ENCODE results near the gene SAP30BP. TPM values are rescaled to one million over a fixed set of nuclear protein-coding genes. Genes with fewer than 3 reads are reported as not detected.
A peak's percentile ranks its signal among the peaks of the same experiment; 100 is the strongest.

Gene SAP30BP
- total RNA-seq, 4 donors from 2014 or later: 50.3 to 81.3 (median 77.6) TPM

DNA sequence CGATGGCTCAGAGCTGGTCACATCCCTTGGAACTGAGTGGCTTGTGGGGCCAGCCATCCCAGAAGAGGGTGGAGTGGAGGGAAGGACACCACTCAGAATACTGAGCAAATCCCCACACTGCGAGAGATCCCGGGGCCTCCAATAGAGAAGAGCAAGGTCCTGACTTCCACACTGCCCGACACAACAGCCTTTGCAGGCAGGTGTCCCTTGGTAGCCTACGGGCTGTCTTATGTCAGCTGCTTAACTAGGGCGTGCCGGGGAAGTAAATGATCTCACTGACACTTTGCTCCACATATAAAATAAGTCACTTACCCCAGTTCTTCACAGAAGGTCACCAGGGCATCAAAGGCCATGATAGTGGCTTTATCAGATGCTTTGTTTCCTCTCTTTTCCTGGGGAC lies 16.3 kb upstream of the SAP30BP start:
- DNase-seq (ENCODE audit: extremely low spot score): no peak
- peaks cover 23 to 91% (median 67%) of the 10 kb centered on the region in 4 donors for H3K36me3 ChIP-seq
- TF ChIP-seq POLR2A (IDR thresholded peaks at IDR 0.05; ENCODE audit: low read depth): no peak
- no peak for TF ChIP-seq EP300 (IDR thresholded peaks at IDR 0.05)
- TF ChIP-seq POLR2AphosphoS5 (IDR thresholded peaks at IDR 0.05): no peak

DNA sequence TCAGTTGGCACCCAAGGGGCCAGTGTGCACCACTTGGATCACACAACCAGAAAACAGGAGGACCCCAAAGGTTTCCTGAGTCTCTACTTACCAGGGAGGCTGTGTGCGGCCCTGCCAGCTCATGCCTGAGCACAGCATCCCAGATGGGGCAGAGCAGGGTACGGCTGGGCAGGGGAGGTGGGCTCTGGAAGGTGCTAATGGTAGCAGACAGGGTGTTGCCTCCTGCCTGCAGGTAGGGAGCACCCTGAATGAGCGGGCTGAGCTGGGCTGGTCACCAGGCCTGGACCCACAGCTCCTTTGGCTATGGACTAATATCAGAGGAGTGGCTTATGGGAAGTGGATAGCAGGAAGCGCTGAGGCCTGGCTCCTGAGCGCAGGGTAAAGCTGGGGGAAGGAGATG lies 14.8 kb upstream of the SAP30BP start:
- H3K36me3 ChIP-seq: peaks cover 30 to 93% (median 72%) of the 10 kb centered on the region in 4 donors
- H3K27me3 ChIP-seq: no peaks in the 10 kb centered on the region
- no peak overlapping the region for H3K27ac ChIP-seq (replicated peaks in 1 of 4)
- H3K4me3 ChIP-seq: no peak overlapping the region
- no peaks in the 10 kb centered on the region for H3K9me3 ChIP-seq
- intact Hi-C loops (cut with DNase I): no loop called here
- WGBS: 93% methylated on average over 4 of the region's 5 CpGs
- TF ChIP-seq POLR2A (IDR thresholded peaks at IDR 0.05; ENCODE audit: low read depth): no peak
- no peak for TF ChIP-seq EP300 (IDR thresholded peaks at IDR 0.05)
- no peak for TF ChIP-seq POLR2AphosphoS5 (IDR thresholded peaks at IDR 0.05)
- TF ChIP-seq CTCF (IDR thresholded peaks at IDR 0.05): no peak
- peaks cover 0 to 6% (median 0%) of the 10 kb centered on the region in 4 donors for H3K4me1 ChIP-seq
- no peak for DNase-seq (ENCODE audit: extremely low spot score)

More for the DNA sequence above, 16.3 kb upstream of the SAP30BP start:
- Histone ChIP-seq H3K4me1 (peaks cover 0 to 6% (median 0%) of the 10 kb centered on the region in 4 donors), H3K27me3 (no peaks in the 10 kb centered on the region), H3K4me3 (no peak overlapping the region), H3K9me3 (no peaks in the 10 kb centered on the region), H3K27ac (replicated peaks in 1 of 4) (no peak overlapping the region)
- intact Hi-C loops (cut with DNase I): no loop called here
- WGBS: 98% methylated on average over 7 of the region's 7 CpGs

GRCh38 chr17:75652934-75653549 lies 14.1 kb upstream of the SAP30BP start:
- no peaks in the 10 kb centered on the region for H3K27me3 ChIP-seq
- intact Hi-C loops (cut with DNase I): no loop called here
- H3K9me3 ChIP-seq: no peaks in the 10 kb centered on the region
- no peak overlapping the region for H3K27ac ChIP-seq (replicated peaks in 1 of 4)
- peaks cover 33 to 99% (median 70%) of the 10 kb centered on the region in 4 donors for H3K36me3 ChIP-seq
- peaks cover 0 to 6% (median 0%) of the 10 kb centered on the region in 4 donors for H3K4me1 ChIP-seq
- DNase-seq (ENCODE audit: extremely low spot score): no peak
- TF ChIP-seq EP300 (IDR thresholded peaks at IDR 0.05): no peak
- TF ChIP-seq CTCF (IDR thresholded peaks at IDR 0.05): peak; percentile 32 to 63 (median 38)
- 64% methylated on average over 6 of the region's 6 CpGs for WGBS
- no peak overlapping the region for H3K4me3 ChIP-seq

GRCh38 chr17:75654176-75654575 lies 13.0 kb upstream of the SAP30BP start:
- 56% methylated on average over 2 of the region's 2 CpGs for WGBS
- intact Hi-C loops (cut with DNase I): no loop called here
- Histone ChIP-seq H3K27me3 (no peaks in the 10 kb centered on the region), H3K9me3 (no peaks in the 10 kb centered on the region), H3K4me3 (no peak overlapping the region), H3K4me1 (peaks cover 0 to 6% (median 0%) of the 10 kb centered on the region in 4 donors), H3K36me3 (peaks cover 33 to 94% (median 62%) of the 10 kb centered on the region in 4 donors), H3K27ac (replicated peaks in 1 of 4) (no peak overlapping the region)
- no peak for TF ChIP-seq POLR2A (IDR thresholded peaks at IDR 0.05; ENCODE audit: low read depth)
- no peak for TF ChIP-seq CTCF (IDR thresholded peaks at IDR 0.05)
- no peak for TF ChIP-seq EP300 (IDR thresholded peaks at IDR 0.05)
- no peak for TF ChIP-seq POLR2AphosphoS5 (IDR thresholded peaks at IDR 0.05)
- no peak for DNase-seq (ENCODE audit: extremely low spot score)

DNA sequence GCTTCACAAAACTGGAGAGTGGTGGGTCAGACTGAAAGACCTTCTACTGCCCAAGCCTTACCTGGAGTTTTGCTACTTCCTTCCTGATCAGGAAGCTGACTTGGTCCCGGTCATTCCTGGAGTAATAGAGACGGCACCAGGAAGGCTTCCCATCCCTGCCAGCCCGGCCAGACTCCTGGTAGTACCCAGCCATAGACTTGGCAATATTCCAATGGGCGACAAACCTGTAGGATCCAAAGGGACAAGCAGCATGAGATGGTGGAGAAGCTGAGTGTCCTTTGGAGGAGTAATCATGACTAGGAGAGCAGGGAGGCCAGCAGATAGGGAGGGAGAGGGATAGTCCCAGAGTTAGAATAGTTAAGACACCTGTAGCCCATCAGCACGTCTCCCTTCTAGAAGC lies 8.9 kb upstream of the SAP30BP start:
- no peak for DNase-seq (ENCODE audit: extremely low spot score)
- Histone ChIP-seq H3K27ac (replicated peaks in 1 of 4) (no peak overlapping the region), H3K4me1 (peaks cover 0 to under 1% (median 0%) of the 10 kb centered on the region in 4 donors), H3K36me3 (peaks cover 33 to 93% (median 61%) of the 10 kb centered on the region in 4 donors), H3K4me3 (no peak overlapping the region), H3K9me3 (no peaks in the 10 kb centered on the region), H3K27me3 (no peaks in the 10 kb centered on the region)
- WGBS: 83% methylated on average over 5 of the region's 5 CpGs
- no peak for TF ChIP-seq EP300 (IDR thresholded peaks at IDR 0.05)
- TF ChIP-seq POLR2AphosphoS5 (IDR thresholded peaks at IDR 0.05): no peak
- no peak for TF ChIP-seq CTCF (IDR thresholded peaks at IDR 0.05)
- no peak for TF ChIP-seq POLR2A (IDR thresholded peaks at IDR 0.05; ENCODE audit: low read depth)
- intact Hi-C loops (cut with DNase I): no loop called here
